MV-4-11 (cell line): ENCODE results near the gene PRTN3.
"Not testable (repeated sequence)": the region's sequence is repeated elsewhere in the genome, so short reads cannot be mapped to it uniquely, and the experiment has no call there.

Experiments used
- DNase-seq: peaks from one replicate; lab custom pipeline; 2025; lab: John Stamatoyannopoulos, UW

PRTN3 gene

GRCh38 chr19:815775-816499, 24.9 kb upstream of the PRTN3 start:
- DNase-seq, result no peak

- no peak for DNase-seq
Observed at GRCh38 chr19:816500-816857, 24.3 kb upstream of the PRTN3 start.

GRCh38 chr19:820212-820611, 20.6 kb upstream of the PRTN3 start:
- not testable (repeated sequence) for DNase-seq

- DNase-seq, result no peak
Observed at GRCh38 chr19:821231-821824, 19.5 kb upstream of the PRTN3 start.

GRCh38 chr19:821825-822503, 18.8 kb upstream of the PRTN3 start, which contains the start of gene PLPPR3:
TSS of gene PLPPR3 (minus strand) at chr19:821955. CDS start at chr19:821559, 396 bp downstream.
- DNase-seq, result peak; percentile 48

- peak; percentile 95 for DNase-seq
Observed at GRCh38 chr19:823565-824121, 17.2 kb upstream of the PRTN3 start.

- DNase-seq, result peak; percentile 84
Observed at GRCh38 chr19:824885-825284, 15.9 kb upstream of the PRTN3 start.

GRCh38 chr19:825897-826644, 14.7 kb upstream of the PRTN3 start:
- DNase-seq, result peak; percentile 69

GRCh38 chr19:827314-827709, 13.5 kb upstream of the PRTN3 start:
- no peak for DNase-seq

GRCh38 chr19:827710-828321, 13.0 kb upstream of the PRTN3 start, which contains the start of gene AZU1:
TSS of gene AZU1 (plus strand) at chr19:827837. CDS start at chr19:827847, 10 bp downstream.
- DNase-seq, result peak; percentile 91

- no peak for DNase-seq
Observed at GRCh38 chr19:829129-829758, 11.6 kb upstream of the PRTN3 start.

- DNase-seq, result no peak
Observed at GRCh38 chr19:831407-832369, 9.1 kb upstream of the PRTN3 start.

- peak; percentile 86 for DNase-seq
Observed at GRCh38 chr19:834216-834615, 6.6 kb upstream of the PRTN3 start.

GRCh38 chr19:835210-835810, 5.5 kb upstream of the PRTN3 start:
- DNase-seq, result peak; percentile 85

GRCh38 chr19:842802-843179, 2.0 kb downstream of the PRTN3 start:
- not testable (repeated sequence) for DNase-seq

- DNase-seq, result no peak
Observed at GRCh38 chr19:843180-843835, 2.5 kb downstream of the PRTN3 start.

- no peak for DNase-seq
Observed at GRCh38 chr19:843836-844545, 3.2 kb downstream of the PRTN3 start.

GRCh38 chr19:844546-844971, 3.8 kb downstream of the PRTN3 start:
- peak; percentile 50 for DNase-seq
